Smooth muscle cell (in vitro differentiated cells): ENCODE measurements around the gene ZNF639. TPM values are rescaled to one million over a fixed set of nuclear protein-coding genes. Genes with fewer than 3 reads are reported as not detected.

Experiments used
- DNase-seq: peaks from one replicate; lab custom pipeline; 2025; ENCODE audit not compliant: unreplicated experiment; lab: John Stamatoyannopoulos, UW
- H2AFZ ChIP-seq: fragments of 200-600 bp; sonication (generic); 2 replicates; pipeline ENCODE4 v1.6.0; 2016; ENCODE audit warnings: antibody characterized with exemption, low read depth, mild to moderate bottlenecking
- H3F3A ChIP-seq: fragments of 200-600 bp; sonication (generic); 2 replicates; pipeline ENCODE4 v1.6.0; 2017; ENCODE audit warnings: antibody characterized with exemption, low read depth
- H3K27ac ChIP-seq: fragments of 200-600 bp; sonication (generic); 2 replicates; pipeline ENCODE4 v1.5.1; 2016; ENCODE audit warnings: low read depth, mild to moderate bottlenecking
- H3K27me3 ChIP-seq: fragments of 200-600 bp; sonication (generic); 2 replicates; pipeline ENCODE4 v1.6.1; 2016; ENCODE audit warnings: low read depth, mild to moderate bottlenecking
- H3K36me3 ChIP-seq: fragments of 200-600 bp; sonication (generic); 2 replicates; pipeline ENCODE4 v1.5.1; 2016; ENCODE audit warnings: low read depth
- H3K4me1 ChIP-seq: fragments of 200-600 bp; sonication (generic); 2 replicates; pipeline ENCODE4 v1.5.1; 2016; ENCODE audit warnings: low read depth
- H3K4me2 ChIP-seq: fragments of 200-600 bp; sonication (generic); 2 replicates; pipeline ENCODE4 v1.6.0; 2016; ENCODE audit warnings: mild to moderate bottlenecking
- H3K4me3 ChIP-seq: fragments of 200-600 bp; sonication (generic); 2 replicates; pipeline ENCODE4 v1.5.1; 2016; ENCODE audit warnings: mild to moderate bottlenecking
- H3K79me2 ChIP-seq: fragments of 200-600 bp; sonication (generic); 2 replicates; pipeline ENCODE4 v1.6.0; 2016; ENCODE audit warnings: low read depth, mild to moderate bottlenecking
- H3K9ac ChIP-seq: fragments of 200-600 bp; sonication (generic); 2 replicates; pipeline ENCODE4 v1.6.0; 2016; ENCODE audit warnings: low read depth
- H3K9me3 ChIP-seq: fragments of 200-600 bp; sonication (generic); replicated peaks from 2 replicates; pipeline ENCODE4 v1.5.1; 2016; ENCODE audit warnings: low read depth
- H4K20me1 ChIP-seq: fragments of 200-600 bp; sonication (generic); 2 replicates; pipeline ENCODE4 v1.6.0; 2016; ENCODE audit warnings: low read depth
- CTCF ChIP-seq: fragments of 200-600 bp; sonication (generic); IDR thresholded peaks from 2 replicates; pipeline ENCODE4 v1.5.1; 2017; ENCODE audit warnings: borderline replicate concordance, mild to moderate bottlenecking, antibody characterized with exemption; ENCODE audit not compliant: insufficient read depth, poor library complexity, severe bottlenecking
- WGBS: methylation state at CpG from one replicate; pipeline ENCODE4 v1.1.7; 2016; ENCODE audit warnings: low lambda C conversion rate; 5-methylcytosine and 5-hydroxymethylcytosine counted together
- polyA plus RNA-seq: library from polyadenylated mRNA; unstranded; fragments of >200 nt; fragmentation: Nextera tagmentation; extraction: Ambion mirVana; gene quantifications from 2 replicates; pipeline ENCODE4 v1.2.1, GENCODE V29; 2016
- total RNA-seq: library from RNA; depleted of rRNA; stranded (reverse); fragments of >200 nt; gene quantifications from 2 replicates; pipeline ENCODE4 v1.2.3, GENCODE V29; 2014

ZNF639 gene
- total and polyA plus RNA-seq, 2 experiments from 2014 or later, result 26.8 to 40.4 TPM

GRCh38 chr3:179286331-179286730 lies 36.5 kb upstream of the ZNF639 start:
- H2AFZ ChIP-seq, result peak overlapping the region; percentile 75
- H3K9ac ChIP-seq, result no peak overlapping the region

GRCh38 chr3:179288845-179289244 lies 34.0 kb upstream of the ZNF639 start:
- H2AFZ ChIP-seq, result no peak overlapping the region
- WGBS, result 72% methylated on average over 4 of the region's 4 CpGs
- H3K36me3 ChIP-seq, result no peaks in the 10 kb centered on the region
- H3K4me1 ChIP-seq, result peaks cover 16% of the 10 kb centered on the region
- no peaks in the 10 kb centered on the region for H3K9me3 ChIP-seq
- TF ChIP-seq CTCF, result no peak
- no peak overlapping the region for H3K27ac ChIP-seq
- no peak overlapping the region for H3K4me2 ChIP-seq
- H3K27me3 ChIP-seq, result peaks cover 8% of the 10 kb centered on the region
- H3F3A ChIP-seq, result no peaks in the 10 kb centered on the region
- no peak overlapping the region for H3K9ac ChIP-seq
- H3K4me3 ChIP-seq, result no peak overlapping the region
- no peaks in the 10 kb centered on the region for H3K79me2 ChIP-seq
- H4K20me1 ChIP-seq, result no peaks in the 10 kb centered on the region
- no peak for DNase-seq

More at GRCh38 chr3:179286331-179286730, 36.5 kb upstream of the ZNF639 start:
- no peak for TF ChIP-seq CTCF
- no peak for DNase-seq
- Histone ChIP-seq H3F3A (no peaks in the 10 kb centered on the region), H3K9me3 (no peaks in the 10 kb centered on the region), H3K4me1 (peaks cover 12% of the 10 kb centered on the region), H3K27ac (no peak overlapping the region), H3K36me3 (no peaks in the 10 kb centered on the region), H3K27me3 (peaks cover 19% of the 10 kb centered on the region), H4K20me1 (no peaks in the 10 kb centered on the region), H3K4me2 (peak overlapping the region; percentile 68), H3K79me2 (no peaks in the 10 kb centered on the region), H3K4me3 (no peak overlapping the region)
- 31% methylated on average over 6 of the region's 6 CpGs for WGBS

- TF ChIP-seq CTCF, result no peak
- WGBS, result 66% methylated on average over 3 of the region's 3 CpGs
These were observed 33.5 kb upstream of the ZNF639 start for GRCh38 chr3:179289295-179289694.

GRCh38 chr3:179292450-179292849 lies 30.4 kb upstream of the ZNF639 start:
- peaks cover 16% of the 10 kb centered on the region for H3K4me1 ChIP-seq
- H3K27me3 ChIP-seq, result peaks cover 7% of the 10 kb centered on the region
- no peak overlapping the region for H3K9ac ChIP-seq
- no peaks in the 10 kb centered on the region for H3F3A ChIP-seq
- H3K27ac ChIP-seq, result no peak overlapping the region
- H3K9me3 ChIP-seq, result no peaks in the 10 kb centered on the region
- no peak overlapping the region for H2AFZ ChIP-seq
- no peaks in the 10 kb centered on the region for H3K79me2 ChIP-seq
- 28% methylated on average over 2 of the region's 2 CpGs for WGBS
- H3K36me3 ChIP-seq, result no peaks in the 10 kb centered on the region
- TF ChIP-seq CTCF, result no peak
- no peak overlapping the region for H3K4me3 ChIP-seq
- no peaks in the 10 kb centered on the region for H4K20me1 ChIP-seq
- H3K4me2 ChIP-seq, result peak overlapping the region; percentile 68
- no peak for DNase-seq

More at GRCh38 chr3:179289295-179289694, 33.5 kb upstream of the ZNF639 start:
- Histone ChIP-seq H3K4me1 (peaks cover 16% of the 10 kb centered on the region), H3K4me2 (no peak overlapping the region), H3F3A (no peaks in the 10 kb centered on the region), H3K9ac (no peak overlapping the region), H3K9me3 (no peaks in the 10 kb centered on the region), H2AFZ (no peak overlapping the region), H3K27ac (no peak overlapping the region), H3K79me2 (no peaks in the 10 kb centered on the region), H3K4me3 (no peak overlapping the region), H3K36me3 (no peaks in the 10 kb centered on the region), H4K20me1 (no peaks in the 10 kb centered on the region), H3K27me3 (peaks cover 5% of the 10 kb centered on the region)
- no peak for DNase-seq
